Uterus (tissue), 4 donors: ENCODE measurements around the gene WWOX. TPM values are rescaled to one million over a fixed set of nuclear protein-coding genes. Genes with fewer than 3 reads are reported as not detected.

Source experiments
- DNase-seq, 2 donors: peaks; one replicate each; pipeline ENCODE4 v3.0.0-alpha.2; 2019 to 2020
- H3K27ac ChIP-seq, 2 donors: fragments of 200-600 bp; sonication (generic); 1 replicate in 1 of 2; 2 replicates in 1 of 2; pipeline ENCODE4 v1.5.1; 2016 to 2018
- H3K27me3 ChIP-seq, 2 donors: fragments of 200-600 bp; sonication (generic); one replicate each; pipeline ENCODE4 v1.5.1; 2018 to 2019; ENCODE audit warnings: control low read depth in 1 of 2
- H3K36me3 ChIP-seq, 2 donors: fragments of 200-600 bp; sonication (generic); one replicate each; pipeline ENCODE4 v1.5.1; 2019; ENCODE audit warnings: control low read depth in 1 of 2
- H3K4me1 ChIP-seq, 2 donors: fragments of 200-600 bp; sonication (generic); one replicate each; pipeline ENCODE4 v1.5.1; 2018 to 2019; ENCODE audit warnings: control low read depth in 1 of 2
- H3K4me3 ChIP-seq, 2 donors: fragments of 200-600 bp; sonication (generic); 1 replicate in 1 of 2; 2 replicates in 1 of 2; pipeline ENCODE4 v1.5.1; 2018 to 2019; ENCODE audit warnings: mild to moderate bottlenecking in 1 of 2
- H3K9me3 ChIP-seq, 2 donors: fragments of 200-600 bp; sonication (generic); one replicate each; pipeline ENCODE4 v1.5.1; 2019; ENCODE audit warnings: control low read depth in 1 of 2
- CTCF ChIP-seq, 4 experiments: fragments of 200-600 bp in 2 of 4; fragments of 450-650 bp in 2 of 4; sonication (generic) in 2 of 4; IDR thresholded peaks; one replicate each; pipeline ENCODE4 v1.5.1; 2016 to 2019; ENCODE audit warnings: antibody characterized with exemption in 4 of 4, mild to moderate bottlenecking in 2 of 4, moderate library complexity in 1 of 4
- POLR2A ChIP-seq, 2 donors: fragments of 450-650 bp; IDR thresholded peaks; one replicate each; pipeline ENCODE4 v1.6.1; 2016; ENCODE audit warnings: antibody characterized with exemption in 2 of 2, mild to moderate bottlenecking in 1 of 2, moderate library complexity in 1 of 2
- intact Hi-C: fragments of 100-400 bp; cut with DNase I; formaldehyde crosslinking; loops from one replicate; pipeline ENCODE4 v1.15.1; 2023; ENCODE audit warnings: low total_unique reads
- total RNA-seq, 4 donors: library from RNA; depleted of rRNA in 3 of 4; stranded (reverse); fragments of >200 nt in 3 of 4; gene quantifications; one replicate each; pipeline versions ENCODE4 v1.1.0 to v1.2.4, GENCODE V29; 2014 to 2023
- donor health status: DM: yes; HTN: yes; CAD: no.

Gene WWOX
- total RNA-seq, 4 donors from 2014 or later = 34.1 to 99.9 (median 55.8) TPM

GRCh38 chr16:78389009-78389498 lies 289.6 kb downstream of the WWOX start:
- H3K36me3 ChIP-seq = no peaks in the 10 kb centered on the region
- no peaks in the 10 kb centered on the region for H3K9me3 ChIP-seq
- H3K27ac ChIP-seq = no peak overlapping the region
- H3K4me1 ChIP-seq = peaks cover 5 to 9% of the 10 kb centered on the region in 2 donors
- no peak overlapping the region for H3K4me3 ChIP-seq
- DNase-seq = no peak
- intact Hi-C loops = no loop called here
- no peaks in the 10 kb centered on the region for H3K27me3 ChIP-seq
- TF ChIP-seq CTCF (IDR thresholded peaks at IDR 0.05) (no peak), POLR2A (IDR thresholded peaks at IDR 0.05) (no peak)

- peaks cover 5 to 9% of the 10 kb centered on the region in 2 donors for H3K4me1 ChIP-seq
- intact Hi-C loops = no loop called here
Observed at GRCh38 chr16:78390092-78390491, 290.6 kb downstream of the WWOX start.

GRCh38 chr16:78390508-78391324 lies 291.3 kb downstream of the WWOX start:
- H3K4me1 ChIP-seq = peaks cover 0 to 9% of the 10 kb centered on the region in 2 donors
- intact Hi-C loops = no loop called here
- no peak overlapping the region for H3K27ac ChIP-seq
- no peak for TF ChIP-seq POLR2A (IDR thresholded peaks at IDR 0.05)
- TF ChIP-seq CTCF (IDR thresholded peaks at IDR 0.05) = no peak
- H3K9me3 ChIP-seq = no peaks in the 10 kb centered on the region
- H3K4me3 ChIP-seq = no peak overlapping the region
- no peak for DNase-seq
- H3K27me3 ChIP-seq = no peaks in the 10 kb centered on the region
- H3K36me3 ChIP-seq = no peaks in the 10 kb centered on the region

More at GRCh38 chr16:78390092-78390491, 290.6 kb downstream of the WWOX start:
- Histone ChIP-seq H3K27me3 (no peaks in the 10 kb centered on the region), H3K9me3 (no peaks in the 10 kb centered on the region), H3K4me3 (no peak overlapping the region), H3K36me3 (no peaks in the 10 kb centered on the region), H3K27ac (peak overlapping the region in 1 of 2 donors; percentile 29)
- peak in 1 of 2 donors; percentile 28 for DNase-seq
- no peak for TF ChIP-seq CTCF (IDR thresholded peaks at IDR 0.05)
- TF ChIP-seq POLR2A (IDR thresholded peaks at IDR 0.05) = no peak

GRCh38 chr16:78392585-78393195 lies 293.2 kb downstream of the WWOX start:
- no peaks in the 10 kb centered on the region for H3K27me3 ChIP-seq
- no peak overlapping the region for H3K4me3 ChIP-seq
- H3K4me1 ChIP-seq = peaks cover 0 to 9% of the 10 kb centered on the region in 2 donors
- no peaks in the 10 kb centered on the region for H3K9me3 ChIP-seq
- no peaks in the 10 kb centered on the region for H3K36me3 ChIP-seq
- no peak overlapping the region for H3K27ac ChIP-seq
- no peak for DNase-seq
- TF ChIP-seq POLR2A (IDR thresholded peaks at IDR 0.05) (no peak), CTCF (IDR thresholded peaks at IDR 0.05) (no peak)
- intact Hi-C loops = no loop called here

GRCh38 chr16:78395035-78395434 lies 295.6 kb downstream of the WWOX start:
- no peak for DNase-seq
- intact Hi-C loops = no loop called here
- Histone ChIP-seq H3K4me1 (peaks cover 0 to 9% of the 10 kb centered on the region in 2 donors), H3K27ac (no peak overlapping the region), H3K27me3 (no peaks in the 10 kb centered on the region), H3K4me3 (no peak overlapping the region), H3K36me3 (no peaks in the 10 kb centered on the region), H3K9me3 (no peaks in the 10 kb centered on the region)
- no peak for TF ChIP-seq POLR2A (IDR thresholded peaks at IDR 0.05)
- no peak for TF ChIP-seq CTCF (IDR thresholded peaks at IDR 0.05)
